ENCODE data around the gene INTS6. TPM values are rescaled to one million over a fixed set of nuclear protein-coding genes. Genes with fewer than 3 reads are reported as not detected.

Gene INTS6
- total RNA-seq, 3 donors from 2014 or later, result 44.7 to 61.0 (median 54.0) TPM

- no peak for DNase-seq
- no peak for ATAC-seq
- H3K27me3 Mint-ChIP-seq (ENCODE audit: low read depth), result no peaks in the 10 kb centered on the region
- peaks cover 26% of the 10 kb centered on the region for H3K36me3 Mint-ChIP-seq (ENCODE audit: insufficient read depth)
- H3K4me3 Mint-ChIP-seq, result no peak overlapping the region
- no peaks in the 10 kb centered on the region for H3K9me3 Mint-ChIP-seq
- peaks cover 57% of the 10 kb centered on the region for H3K4me1 Mint-ChIP-seq (ENCODE audit: low read depth)
These were observed 47.7 kb downstream of the INTS6 start for GRCh38 chr13:51405176-51405575.

- peaks cover 50% of the 10 kb centered on the region for H3K4me1 Mint-ChIP-seq (ENCODE audit: low read depth)
These were observed 55.4 kb downstream of the INTS6 start for GRCh38 chr13:51397262-51397941.

GRCh38 chr13:51396352-51396751 is 56.5 kb downstream of the INTS6 start:
- Mint-ChIP-seq H3K36me3 (ENCODE audit: insufficient read depth) (peaks cover 30% of the 10 kb centered on the region), H3K9me3 (no peaks in the 10 kb centered on the region), H3K4me1 (ENCODE audit: low read depth) (peaks cover 44% of the 10 kb centered on the region), H3K4me3 (no peak overlapping the region), H3K27me3 (ENCODE audit: low read depth) (no peaks in the 10 kb centered on the region)
- DNase-seq (no peak), ATAC-seq (no peak)

More at GRCh38 chr13:51397262-51397941, 55.4 kb downstream of the INTS6 start:
- no peaks in the 10 kb centered on the region for H3K9me3 Mint-ChIP-seq
- no peak overlapping the region for H3K4me3 Mint-ChIP-seq
- no peak for ATAC-seq
- peaks cover 29% of the 10 kb centered on the region for H3K36me3 Mint-ChIP-seq (ENCODE audit: insufficient read depth)
- no peaks in the 10 kb centered on the region for H3K27me3 Mint-ChIP-seq (ENCODE audit: low read depth)
- no peak for DNase-seq

- peaks cover 32% of the 10 kb centered on the region for H3K4me1 Mint-ChIP-seq (ENCODE audit: low read depth)
- peaks cover 23% of the 10 kb centered on the region for H3K36me3 Mint-ChIP-seq (ENCODE audit: insufficient read depth)
- no peaks in the 10 kb centered on the region for H3K27me3 Mint-ChIP-seq (ENCODE audit: low read depth)
- no peaks in the 10 kb centered on the region for H3K9me3 Mint-ChIP-seq
- DNase-seq, result no peak
- no peak overlapping the region for H3K4me3 Mint-ChIP-seq
- no peak for ATAC-seq
These were observed 58.1 kb downstream of the INTS6 start for GRCh38 chr13:51394724-51395123.

GRCh38 chr13:51385114-51385513 is 67.7 kb downstream of the INTS6 start:
- Mint-ChIP-seq H3K4me3 (no peak overlapping the region), H3K4me1 (ENCODE audit: low read depth) (peaks cover 5% of the 10 kb centered on the region), H3K9me3 (no peaks in the 10 kb centered on the region), H3K27me3 (ENCODE audit: low read depth) (no peaks in the 10 kb centered on the region), H3K36me3 (ENCODE audit: insufficient read depth) (peaks cover 19% of the 10 kb centered on the region)
- ATAC-seq (no peak), DNase-seq (no peak)

GRCh38 chr13:51380269-51380668 is 72.6 kb downstream of the INTS6 start:
- H3K9me3 Mint-ChIP-seq, result no peaks in the 10 kb centered on the region
- no peaks in the 10 kb centered on the region for H3K27me3 Mint-ChIP-seq (ENCODE audit: low read depth)
- ATAC-seq, result no peak
- H3K4me1 Mint-ChIP-seq (ENCODE audit: low read depth), result no peaks in the 10 kb centered on the region
- H3K4me3 Mint-ChIP-seq, result no peak overlapping the region
- DNase-seq, result no peak
- H3K36me3 Mint-ChIP-seq (ENCODE audit: insufficient read depth), result peaks cover 33% of the 10 kb centered on the region

GRCh38 chr13:51373451-51373850 is 79.4 kb downstream of the INTS6 start:
- Mint-ChIP-seq H3K4me1 (ENCODE audit: low read depth) (no peaks in the 10 kb centered on the region), H3K36me3 (ENCODE audit: insufficient read depth) (peaks cover 39% of the 10 kb centered on the region), H3K27me3 (ENCODE audit: low read depth) (no peaks in the 10 kb centered on the region), H3K4me3 (no peak overlapping the region), H3K9me3 (no peaks in the 10 kb centered on the region)
- ATAC-seq (no peak), DNase-seq (no peak)

GRCh38 chr13:51371768-51372399 is 81.0 kb downstream of the INTS6 start:
- peaks cover 33% of the 10 kb centered on the region for H3K36me3 Mint-ChIP-seq (ENCODE audit: insufficient read depth)
- no peaks in the 10 kb centered on the region for H3K27me3 Mint-ChIP-seq (ENCODE audit: low read depth)
- ATAC-seq (no peak), DNase-seq (no peak)
- H3K9me3 Mint-ChIP-seq, result no peaks in the 10 kb centered on the region
- no peaks in the 10 kb centered on the region for H3K4me1 Mint-ChIP-seq (ENCODE audit: low read depth)
- no peak overlapping the region for H3K4me3 Mint-ChIP-seq

GRCh38 chr13:51370811-51371210 is 82.0 kb downstream of the INTS6 start:
- Mint-ChIP-seq H3K36me3 (ENCODE audit: insufficient read depth) (peaks cover 34% of the 10 kb centered on the region), H3K4me1 (ENCODE audit: low read depth) (no peaks in the 10 kb centered on the region), H3K9me3 (no peaks in the 10 kb centered on the region), H3K4me3 (no peak overlapping the region), H3K27me3 (ENCODE audit: low read depth) (no peaks in the 10 kb centered on the region)
- no peak for DNase-seq
- ATAC-seq, result no peak

GRCh38 chr13:51370116-51370515 is 82.7 kb downstream of the INTS6 start:
- H3K4me1 Mint-ChIP-seq (ENCODE audit: low read depth), result no peaks in the 10 kb centered on the region
- ATAC-seq (no peak), DNase-seq (no peak)
- no peaks in the 10 kb centered on the region for H3K27me3 Mint-ChIP-seq (ENCODE audit: low read depth)
- peaks cover 31% of the 10 kb centered on the region for H3K36me3 Mint-ChIP-seq (ENCODE audit: insufficient read depth)
- no peaks in the 10 kb centered on the region for H3K9me3 Mint-ChIP-seq
- no peak overlapping the region for H3K4me3 Mint-ChIP-seq

- Mint-ChIP-seq H3K36me3 (ENCODE audit: insufficient read depth) (peaks cover 43% of the 10 kb centered on the region), H3K4me1 (ENCODE audit: low read depth) (no peaks in the 10 kb centered on the region)
- no peak for ATAC-seq
These were observed 88.3 kb downstream of the INTS6 start for GRCh38 chr13:51364404-51365008.

GRCh38 chr13:51363625-51364024 is 89.2 kb downstream of the INTS6 start:
- Mint-ChIP-seq H3K4me1 (ENCODE audit: low read depth) (no peaks in the 10 kb centered on the region), H3K4me3 (no peak overlapping the region), H3K36me3 (ENCODE audit: insufficient read depth) (peaks cover 37% of the 10 kb centered on the region), H3K9me3 (no peaks in the 10 kb centered on the region), H3K27me3 (ENCODE audit: low read depth) (no peaks in the 10 kb centered on the region)
- ATAC-seq (no peak), DNase-seq (no peak)

More at GRCh38 chr13:51364404-51365008, 88.3 kb downstream of the INTS6 start:
- no peak for DNase-seq
- Mint-ChIP-seq H3K9me3 (no peaks in the 10 kb centered on the region), H3K4me3 (no peak overlapping the region), H3K27me3 (ENCODE audit: low read depth) (no peaks in the 10 kb centered on the region)

GRCh38 chr13:51361106-51361505 is 91.7 kb downstream of the INTS6 start:
- Mint-ChIP-seq H3K4me1 (ENCODE audit: low read depth) (no peaks in the 10 kb centered on the region), H3K4me3 (no peak overlapping the region)
- ATAC-seq, result no peak

GRCh38 chr13:51360489-51360888 is 92.3 kb downstream of the INTS6 start:
- H3K27me3 Mint-ChIP-seq (ENCODE audit: low read depth), result no peaks in the 10 kb centered on the region
- no peaks in the 10 kb centered on the region for H3K9me3 Mint-ChIP-seq
- no peak for DNase-seq
- H3K4me1 Mint-ChIP-seq (ENCODE audit: low read depth), result no peaks in the 10 kb centered on the region
- H3K36me3 Mint-ChIP-seq (ENCODE audit: insufficient read depth), result peaks cover 28% of the 10 kb centered on the region
- ATAC-seq, result no peak
- H3K4me3 Mint-ChIP-seq, result no peak overlapping the region

More at GRCh38 chr13:51361106-51361505, 91.7 kb downstream of the INTS6 start:
- no peak for DNase-seq
- Mint-ChIP-seq H3K36me3 (ENCODE audit: insufficient read depth) (peaks cover 29% of the 10 kb centered on the region), H3K27me3 (ENCODE audit: low read depth) (no peaks in the 10 kb centered on the region), H3K9me3 (no peaks in the 10 kb centered on the region)

- DNase-seq, result no peak
- no peak for ATAC-seq
- Mint-ChIP-seq H3K4me3 (no peak overlapping the region), H3K36me3 (ENCODE audit: insufficient read depth) (peaks cover 22% of the 10 kb centered on the region), H3K4me1 (ENCODE audit: low read depth) (no peaks in the 10 kb centered on the region), H3K27me3 (ENCODE audit: low read depth) (no peaks in the 10 kb centered on the region), H3K9me3 (no peaks in the 10 kb centered on the region)
These were observed 93.5 kb downstream of the INTS6 start for GRCh38 chr13:51359352-51359751.
